Naive thymus-derived CD4-positive, alpha-beta T cell (primary cell): ENCODE measurements around the gene DNAJC1. TPM values are rescaled to one million over a fixed set of nuclear protein-coding genes. Genes with fewer than 3 reads are reported as not detected.

Experiments
- ATAC-seq: fragments of 150-1000 bp; cut with Tn5 transposase; 2 replicates; pipeline ENCODE4 v1.10.0; 2021; ENCODE audit warnings: mild to moderate bottlenecking, moderate library complexity
- CTCF ChIA-PET: fragments of 350-600 bp; sonication (Branson Sonifier 250); formaldehyde crosslinking; loops from one replicate; lab custom pipeline; 2021; ENCODE audit warnings: antibody characterized with exemption; lab: Charles Lee
- POLR2A ChIA-PET: fragments of 350-600 bp; sonication (Branson Sonifier 250); formaldehyde crosslinking; loops from one replicate; lab custom pipeline; 2021; ENCODE audit warnings: antibody characterized with exemption, inconsistent platforms; lab: Charles Lee
- DNase-seq, 9 donors: peaks; one replicate each; pipeline versions ENCODE4 v3.0.0 to v3.0.0-alpha.2; 2020 to 2022; ENCODE audit warnings: mixed read lengths in 1 of 9
- H3K27ac ChIP-seq: one replicate; pipeline ENCODE4 v1.7.0; 2013; ENCODE audit warnings: mild to moderate bottlenecking, low read depth, low read length, moderate library complexity
- H3K27me3 ChIP-seq, 2 donors: one replicate each; pipeline ENCODE4 v1.7.0; 2013; ENCODE audit warnings: low read length in 2 of 2, mild to moderate bottlenecking in 2 of 2, moderate library complexity in 2 of 2; ENCODE audit not compliant: control insufficient read depth in 2 of 2, insufficient read depth in 2 of 2
- H3K36me3 ChIP-seq, 3 experiments: 1 replicate in 2 of 3; 2 replicates in 1 of 3; pipeline ENCODE4 v1.7.0; 2013; ENCODE audit warnings: low read length in 3 of 3, mild to moderate bottlenecking in 3 of 3, moderate library complexity in 1 of 3; ENCODE audit not compliant: insufficient read depth in 3 of 3, control insufficient read depth in 2 of 3
- H3K4me1 ChIP-seq, 2 donors: one replicate each; pipeline ENCODE4 v1.7.0; 2013; ENCODE audit warnings: low read length in 2 of 2, mild to moderate bottlenecking in 2 of 2, moderate library complexity in 1 of 2; ENCODE audit not compliant: control insufficient read depth in 2 of 2, insufficient read depth in 2 of 2
- H3K4me3 ChIP-seq: 2 replicates; pipeline ENCODE4 v1.7.0; 2013; ENCODE audit warnings: mild to moderate bottlenecking, low read length
- H3K9me3 ChIP-seq, 3 experiments: 1 replicate in 2 of 3; 2 replicates in 1 of 3; pipeline ENCODE4 v1.7.0; 2013; ENCODE audit warnings: low read length in 3 of 3; ENCODE audit not compliant: control insufficient read depth in 2 of 3
- H3K27ac Mint-ChIP-seq, 9 donors: one replicate each; pipeline ENCODE4 v1.8.0; 2020 to 2022; ENCODE audit warnings: mixed read lengths in 9 of 9, mild to moderate bottlenecking in 8 of 9, moderate library complexity in 5 of 9, inconsistent platforms in 2 of 9
- H3K27me3 Mint-ChIP-seq, 5 donors: one replicate each; pipeline ENCODE4 v1.8.0; 2021 to 2022; ENCODE audit warnings: mixed read lengths in 5 of 5, mild to moderate bottlenecking in 1 of 5
- H3K36me3 Mint-ChIP-seq, 5 donors: one replicate each; pipeline ENCODE4 v1.8.0; 2020 to 2022; ENCODE audit warnings: mixed read lengths in 5 of 5, mild to moderate bottlenecking in 3 of 5, inconsistent platforms in 1 of 5
- H3K4me1 Mint-ChIP-seq, 7 donors: one replicate each; pipeline ENCODE4 v1.8.0; 2020 to 2022; ENCODE audit warnings: mixed read lengths in 7 of 7, mild to moderate bottlenecking in 3 of 7, inconsistent platforms in 1 of 7
- H3K4me3 Mint-ChIP-seq, 10 donors: one replicate each; pipeline ENCODE4 v1.8.0; 2020 to 2022; ENCODE audit warnings: mild to moderate bottlenecking in 10 of 10, mixed read lengths in 10 of 10, moderate library complexity in 6 of 10, inconsistent platforms in 2 of 10
- H3K9me3 Mint-ChIP-seq, 11 donors: one replicate each; pipeline ENCODE4 v1.8.0; 2020 to 2022; ENCODE audit warnings: mixed read lengths in 11 of 11, mild to moderate bottlenecking in 4 of 11, inconsistent platforms in 1 of 11, moderate library complexity in 1 of 11
- intact Hi-C, 2 donors: fragments of 100-400 bp; cut with micrococcal nuclease; formaldehyde crosslinking; loops; one replicate each; pipeline ENCODE4 v1.15.1; 2023
- polyA plus RNA-seq, 2 donors: library from polyadenylated mRNA; unstranded; fragments of 300-500 nt; fragmentation: Illumina TruSeq; gene quantifications; one replicate each; pipeline ENCODE4 v1.2.3, GENCODE V29; 2021
- total RNA-seq, 6 experiments: library from RNA in 5 of 6; stranded (reverse) in 5 of 6; gene quantifications; 1 replicate in 5 of 6; 2 replicates in 1 of 6; pipeline ENCODE4 v1.2.3 and lab custom pipeline; 2021 to 2026

Gene DNAJC1
- total and polyA plus RNA-seq, 7 experiments from 2014 or later = 9.4 to 23.9 (median 12.1) TPM

DNA sequence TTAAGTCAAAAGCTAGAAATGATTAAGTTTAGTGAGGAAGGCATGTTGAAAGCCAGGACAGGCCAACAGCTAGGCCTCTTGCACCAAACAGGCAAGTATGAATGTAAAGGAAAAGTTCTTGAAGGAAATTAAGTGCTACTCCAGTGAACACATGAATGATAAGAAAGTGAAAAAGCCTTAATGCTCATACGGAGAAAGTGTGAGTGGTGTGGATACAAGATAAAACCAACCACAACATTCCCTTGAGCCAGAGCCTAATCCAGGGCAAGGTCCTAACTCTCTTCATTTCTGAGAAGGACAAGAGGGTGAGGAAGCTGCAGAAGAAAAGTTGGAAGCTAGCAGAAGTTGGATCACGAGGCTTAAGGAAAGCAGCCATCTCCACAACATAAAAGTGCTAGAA lies 53.0 kb downstream of the DNAJC1 start:
- H3K4me3 Mint-ChIP-seq = no peak overlapping the region
- H3K27me3 Mint-ChIP-seq = no peaks in the 10 kb centered on the region
- no peaks in the 10 kb centered on the region for H3K36me3 Mint-ChIP-seq
- ChIA-PET CTCF (interaction anchor here (2.9 kb wide), 1 partner anchor 453 kb away, joined by 15 read pairs; no protein-coding TSS in a partner anchor), POLR2A (no interaction called here)
- H3K9me3 Mint-ChIP-seq = no peaks in the 10 kb centered on the region
- no peaks in the 10 kb centered on the region for H3K36me3 ChIP-seq
- peaks cover 0 to 4% (median 1%) of the 10 kb centered on the region in 7 donors for H3K4me1 Mint-ChIP-seq
- intact Hi-C loops = loop anchor here (5.0 to 10.0 kb wide), 5 partner anchors 218 to 873 kb away; no protein-coding TSS in a partner anchor
- no peak overlapping the region for H3K4me3 ChIP-seq
- no peaks in the 10 kb centered on the region for H3K9me3 ChIP-seq
- H3K4me1 ChIP-seq = no peaks in the 10 kb centered on the region
- H3K27ac ChIP-seq = no peak overlapping the region
- no peak overlapping the region for H3K27ac Mint-ChIP-seq
- ATAC-seq (no peak), DNase-seq (no peak)
- H3K27me3 ChIP-seq = no peaks in the 10 kb centered on the region

DNA sequence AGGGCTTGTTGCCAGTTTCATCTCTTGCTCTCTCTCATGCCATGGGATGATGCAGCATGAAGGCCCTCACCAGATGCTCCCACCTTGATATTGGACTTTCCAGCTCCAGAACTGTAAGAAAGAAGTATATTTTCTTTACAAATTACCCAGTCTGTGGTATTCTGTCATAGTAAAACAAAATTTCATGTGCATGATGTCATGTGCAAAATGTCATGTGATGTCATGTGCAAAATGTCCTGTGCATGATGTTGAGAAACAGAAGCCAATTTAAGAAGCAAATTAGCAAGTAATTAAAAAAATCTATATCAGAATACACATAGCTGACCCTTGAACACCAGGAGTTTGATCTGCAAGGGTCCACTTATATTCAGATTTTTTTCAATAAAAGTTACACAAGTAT lies 56.6 kb downstream of the DNAJC1 start:
- Mint-ChIP-seq H3K4me3 (no peak overlapping the region), H3K27ac (no peak overlapping the region), H3K9me3 (no peaks in the 10 kb centered on the region), H3K36me3 (no peaks in the 10 kb centered on the region), H3K27me3 (no peaks in the 10 kb centered on the region), H3K4me1 (peaks cover 0 to 15% (median 11%) of the 10 kb centered on the region in 7 donors)
- no peak overlapping the region for H3K4me3 ChIP-seq
- no peaks in the 10 kb centered on the region for H3K4me1 ChIP-seq
- no peaks in the 10 kb centered on the region for H3K9me3 ChIP-seq
- H3K27ac ChIP-seq = no peak overlapping the region
- no peaks in the 10 kb centered on the region for H3K27me3 ChIP-seq
- intact Hi-C loops = no loop called here
- CTCF ChIA-PET = interaction anchor here (0.6 to 1.0 kb wide), 2 partner anchors 13 to 206 kb away, joined by 3 read pairs; no protein-coding TSS in a partner anchor
- no peaks in the 10 kb centered on the region for H3K36me3 ChIP-seq
- no peak for DNase-seq
- POLR2A ChIA-PET = interaction anchor here (0.7 kb wide), 1 partner anchor 395 kb away, joined by 3 read pairs; no protein-coding TSS in a partner anchor
- no peak for ATAC-seq

- H3K27me3 Mint-ChIP-seq = no peaks in the 10 kb centered on the region
- no peaks in the 10 kb centered on the region for H3K9me3 Mint-ChIP-seq
- CTCF ChIA-PET = no interaction called here
- H3K27ac ChIP-seq = no peak overlapping the region
- H3K36me3 Mint-ChIP-seq = peaks cover 0 to under 1% (median 0%) of the 10 kb centered on the region in 5 donors
- peak overlapping the region in 5 of 9 donors; percentile 1 to 12 (median 1) for H3K27ac Mint-ChIP-seq
- ATAC-seq (no peak), DNase-seq (no peak)
- H3K9me3 ChIP-seq = no peaks in the 10 kb centered on the region
- intact Hi-C loops = no loop called here
- no peaks in the 10 kb centered on the region for H3K4me1 ChIP-seq
- POLR2A ChIA-PET = no interaction called here
- H3K4me3 Mint-ChIP-seq = no peak overlapping the region
- no peaks in the 10 kb centered on the region for H3K36me3 ChIP-seq
- no peaks in the 10 kb centered on the region for H3K27me3 ChIP-seq
- H3K4me1 Mint-ChIP-seq = peaks cover 0 to 15% (median 11%) of the 10 kb centered on the region in 7 donors
- no peak overlapping the region for H3K4me3 ChIP-seq
Measured at GRCh38 chr10:21944727-21945386, 58.7 kb downstream of the DNAJC1 start.

GRCh38 chr10:21943633-21944265 lies 59.8 kb downstream of the DNAJC1 start:
- H3K4me1 Mint-ChIP-seq = peaks cover 5 to 15% (median 12%) of the 10 kb centered on the region in 7 donors
- POLR2A ChIA-PET = no interaction called here
- no peaks in the 10 kb centered on the region for H3K4me1 ChIP-seq
- no peak overlapping the region for H3K4me3 ChIP-seq
- H3K27me3 ChIP-seq = no peaks in the 10 kb centered on the region
- H3K36me3 ChIP-seq = no peaks in the 10 kb centered on the region
- H3K27ac Mint-ChIP-seq = no peak overlapping the region
- H3K27me3 Mint-ChIP-seq = no peaks in the 10 kb centered on the region
- CTCF ChIA-PET = no interaction called here
- ATAC-seq = peak; percentile 22
- no peak overlapping the region for H3K4me3 Mint-ChIP-seq
- peaks cover 0 to 9% (median 5%) of the 10 kb centered on the region in 5 donors for H3K36me3 Mint-ChIP-seq
- DNase-seq = no peak
- no peaks in the 10 kb centered on the region for H3K9me3 ChIP-seq
- peaks cover 0 to 4% (median 0%) of the 10 kb centered on the region in 11 donors for H3K9me3 Mint-ChIP-seq
- intact Hi-C loops = no loop called here
- H3K27ac ChIP-seq = no peak overlapping the region

- intact Hi-C loops = no loop called here
- Histone ChIP-seq H3K27me3 (no peaks in the 10 kb centered on the region), H3K36me3 (no peaks in the 10 kb centered on the region), H3K9me3 (peaks cover 0 to 9% (median 0%) of the 10 kb centered on the region in 3 experiments), H3K27ac (no peak overlapping the region), H3K4me3 (no peak overlapping the region), H3K4me1 (no peaks in the 10 kb centered on the region)
- Mint-ChIP-seq H3K36me3 (peaks cover 6 to 34% (median 21%) of the 10 kb centered on the region in 5 donors), H3K4me3 (no peak overlapping the region), H3K4me1 (peaks cover 0 to 8% (median 0%) of the 10 kb centered on the region in 7 donors), H3K27me3 (no peaks in the 10 kb centered on the region), H3K9me3 (peaks cover 0 to 33% (median 14%) of the 10 kb centered on the region in 11 donors), H3K27ac (no peak overlapping the region)
- ATAC-seq = no peak
- ChIA-PET POLR2A (no interaction called here), CTCF (no interaction called here)
- DNase-seq = no peak
Measured at GRCh38 chr10:21935439-21936023, 68.0 kb downstream of the DNAJC1 start.

DNA sequence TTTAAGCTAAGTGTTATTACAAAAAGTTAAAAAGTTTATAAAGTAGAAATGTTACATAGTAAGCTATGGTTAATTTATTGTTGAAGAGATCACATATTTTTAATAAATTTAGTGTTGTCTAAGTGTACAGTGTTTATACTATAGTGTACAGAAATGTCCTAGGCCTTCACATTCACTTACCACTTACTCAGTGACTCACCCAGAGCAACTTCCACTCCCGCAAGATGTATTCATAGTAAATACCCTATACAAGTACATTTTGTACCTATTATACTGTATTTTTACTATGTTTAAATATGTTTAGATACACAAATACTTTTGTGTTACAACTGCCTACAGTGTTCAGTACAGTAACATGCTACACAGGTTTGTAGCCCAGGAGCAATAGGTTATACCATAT lies 69.2 kb downstream of the DNAJC1 start:
- no peak for ATAC-seq

More for the DNA sequence above, 69.2 kb downstream of the DNAJC1 start:
- no peaks in the 10 kb centered on the region for H3K36me3 ChIP-seq
- no peak overlapping the region for H3K4me3 ChIP-seq
- no peaks in the 10 kb centered on the region for H3K27me3 Mint-ChIP-seq
- peaks cover 0 to 8% (median 0%) of the 10 kb centered on the region in 7 donors for H3K4me1 Mint-ChIP-seq
- peaks cover 0 to 33% (median 14%) of the 10 kb centered on the region in 11 donors for H3K9me3 Mint-ChIP-seq
- H3K27ac Mint-ChIP-seq = no peak overlapping the region
- no peak for DNase-seq
- intact Hi-C loops = no loop called here
- CTCF ChIA-PET = no interaction called here
- POLR2A ChIA-PET = interaction anchor here (0.6 kb wide), 1 partner anchor 294 kb away, joined by 4 read pairs; no protein-coding TSS in a partner anchor
- H3K27ac ChIP-seq = no peak overlapping the region
- no peak overlapping the region for H3K4me3 Mint-ChIP-seq
- H3K36me3 Mint-ChIP-seq = peaks cover 6 to 33% (median 19%) of the 10 kb centered on the region in 5 donors
- H3K4me1 ChIP-seq = no peaks in the 10 kb centered on the region
- peaks cover 0 to 9% (median 0%) of the 10 kb centered on the region in 3 experiments for H3K9me3 ChIP-seq
- H3K27me3 ChIP-seq = no peaks in the 10 kb centered on the region
